Measurements from ENCODE around the gene LIPC.

LIPC gene

GRCh38 chr15:58554758-58555157, 123.0 kb downstream of the LIPC start:
- no peak for DNase-seq (ENCODE audit: low read depth)

GRCh38 chr15:58555162-58556027, 123.6 kb downstream of the LIPC start:
- no peak for DNase-seq (ENCODE audit: low read depth)

- DNase-seq (ENCODE audit: low read depth) = no peak
Measured at GRCh38 chr15:58556028-58556361, 124.2 kb downstream of the LIPC start.

- DNase-seq (ENCODE audit: low read depth) = no peak
Measured at GRCh38 chr15:58556541-58556940, 124.8 kb downstream of the LIPC start.

- no peak for DNase-seq (ENCODE audit: low read depth)
Measured at GRCh38 chr15:58558777-58559176, 127.0 kb downstream of the LIPC start.

GRCh38 chr15:58559904-58560588, 128.3 kb downstream of the LIPC start:
- DNase-seq (ENCODE audit: low read depth) = no peak

- no peak for DNase-seq (ENCODE audit: low read depth)
Measured at GRCh38 chr15:58561321-58561720, 129.5 kb downstream of the LIPC start.

- DNase-seq (ENCODE audit: low read depth) = no peak
Measured at GRCh38 chr15:58562135-58562534, 130.3 kb downstream of the LIPC start.

GRCh38 chr15:58564981-58565380, 133.2 kb downstream of the LIPC start:
- no peak for DNase-seq (ENCODE audit: low read depth)

- DNase-seq (ENCODE audit: low read depth) = no peak
Measured at GRCh38 chr15:58565619-58566018, 133.8 kb downstream of the LIPC start.

- DNase-seq (ENCODE audit: low read depth) = no peak
Measured at GRCh38 chr15:58566029-58566428, 134.2 kb downstream of the LIPC start.

GRCh38 chr15:58568157-58568571, 136.4 kb downstream of the LIPC start:
- DNase-seq (ENCODE audit: low read depth) = no peak

GRCh38 chr15:58569455-58569854, 137.7 kb downstream of the LIPC start:
- no peak for DNase-seq (ENCODE audit: low read depth)

GRCh38 chr15:58571491-58571890, 139.7 kb downstream of the LIPC start:
- DNase-seq (ENCODE audit: low read depth) = no peak

- no peak for DNase-seq (ENCODE audit: low read depth)
Measured at GRCh38 chr15:58572521-58572920, 140.7 kb downstream of the LIPC start.

GRCh38 chr15:58573270-58573669, 141.5 kb downstream of the LIPC start:
- no peak for DNase-seq (ENCODE audit: low read depth)

GRCh38 chr15:58574631-58575030, 142.8 kb downstream of the LIPC start:
- no peak for DNase-seq (ENCODE audit: low read depth)

- no peak for DNase-seq (ENCODE audit: low read depth)
Measured at GRCh38 chr15:58575045-58575786, 143.4 kb downstream of the LIPC start.

- no peak for DNase-seq (ENCODE audit: low read depth)
Measured at GRCh38 chr15:58576657-58577056, 144.9 kb downstream of the LIPC start.

- DNase-seq (ENCODE audit: low read depth) = no peak
Measured at GRCh38 chr15:58582160-58582559, 150.4 kb downstream of the LIPC start.

- DNase-seq (ENCODE audit: low read depth) = no peak
Measured at GRCh38 chr15:58583171-58583908, 151.5 kb downstream of the LIPC start.

GRCh38 chr15:58584789-58585461, 153.1 kb downstream of the LIPC start:
- no peak for DNase-seq (ENCODE audit: low read depth)
